ENCODE data around the gene KDM2B. TPM values are rescaled to one million over a fixed set of nuclear protein-coding genes. Genes with fewer than 3 reads are reported as not detected.
A peak's percentile ranks its signal among the peaks of the same experiment; 100 is the strongest.

KDM2B gene
- total RNA-seq, 1 donor from 2014 or later, result 79.2 TPM

DNA sequence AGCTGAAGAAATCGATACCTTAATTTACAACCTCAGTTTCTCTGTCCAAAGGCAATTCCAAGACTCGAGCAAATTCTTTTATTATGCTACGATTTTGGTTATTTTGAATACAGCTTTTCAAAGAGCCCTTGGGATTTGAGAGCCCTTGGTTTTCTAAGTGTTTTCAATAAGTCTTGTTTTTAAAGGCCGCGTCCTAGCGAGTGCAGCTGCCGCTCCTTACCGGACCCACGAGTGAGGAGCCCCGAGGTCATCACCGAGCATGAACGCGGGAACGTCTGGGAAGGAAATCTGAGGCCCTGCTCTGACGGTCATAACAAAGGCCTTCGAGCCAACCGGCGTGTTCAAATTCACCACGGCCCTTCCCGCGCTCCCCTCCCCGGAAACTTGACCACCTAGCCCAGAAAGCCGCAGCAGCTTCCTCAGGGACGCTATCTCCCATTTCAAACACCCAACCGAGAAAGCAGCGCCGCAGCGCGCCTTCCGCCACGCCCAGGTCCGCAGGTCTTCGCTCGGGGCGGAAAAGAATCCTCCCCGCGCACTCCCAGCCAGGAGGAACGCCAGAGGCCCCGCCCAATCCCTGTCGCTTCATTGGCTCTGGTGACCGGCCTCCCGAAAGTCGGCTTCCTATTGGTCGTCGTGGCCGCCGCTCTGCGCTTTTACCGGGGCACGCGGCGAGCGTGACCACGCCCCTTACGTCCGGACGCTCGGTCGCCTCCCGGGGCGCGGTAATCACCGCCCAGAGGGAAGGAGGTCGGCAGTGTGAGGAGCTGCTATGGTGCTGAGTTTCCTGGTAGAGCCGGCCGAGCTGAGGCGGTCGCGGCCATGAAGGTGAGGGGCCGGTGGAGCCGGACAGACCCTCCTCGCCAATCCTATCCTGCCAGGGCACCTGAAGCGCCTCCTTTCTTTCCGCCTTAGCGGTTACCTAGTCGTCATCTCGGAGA is 181.2 kb downstream of the KDM2B start, which contains the start of gene RNF34:
TSS of gene RNF34 (plus strand) at position 728 of the 941 bp plus-strand sequence. CDS start at position 823, 95 bp downstream.
- no peaks in the 10 kb centered on the region for H3K27me3 Mint-ChIP-seq
- H3K9me3 Mint-ChIP-seq (ENCODE audit: low read depth), result no peaks in the 10 kb centered on the region
- peak within 1 kb of the TSS; percentile 98 for H3K27ac Mint-ChIP-seq
- H3K4me1 Mint-ChIP-seq (ENCODE audit: low read depth), result peaks cover 21% of the 10 kb centered on the region
- TF ChIP-seq, protein P1, sequence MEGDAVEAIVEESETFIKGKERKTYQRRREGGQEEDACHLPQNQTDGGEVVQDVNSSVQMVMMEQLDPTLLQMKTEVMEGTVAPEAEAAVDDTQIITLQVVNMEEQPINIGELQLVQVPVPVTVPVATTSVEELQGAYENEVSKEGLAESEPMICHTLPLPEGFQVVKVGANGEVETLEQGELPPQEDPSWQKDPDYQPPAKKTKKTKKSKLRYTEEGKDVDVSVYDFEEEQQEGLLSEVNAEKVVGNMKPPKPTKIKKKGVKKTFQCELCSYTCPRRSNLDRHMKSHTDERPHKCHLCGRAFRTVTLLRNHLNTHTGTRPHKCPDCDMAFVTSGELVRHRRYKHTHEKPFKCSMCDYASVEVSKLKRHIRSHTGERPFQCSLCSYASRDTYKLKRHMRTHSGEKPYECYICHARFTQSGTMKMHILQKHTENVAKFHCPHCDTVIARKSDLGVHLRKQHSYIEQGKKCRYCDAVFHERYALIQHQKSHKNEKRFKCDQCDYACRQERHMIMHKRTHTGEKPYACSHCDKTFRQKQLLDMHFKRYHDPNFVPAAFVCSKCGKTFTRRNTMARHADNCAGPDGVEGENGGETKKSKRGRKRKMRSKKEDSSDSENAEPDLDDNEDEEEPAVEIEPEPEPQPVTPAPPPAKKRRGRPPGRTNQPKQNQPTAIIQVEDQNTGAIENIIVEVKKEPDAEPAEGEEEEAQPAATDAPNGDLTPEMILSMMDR (IDR thresholded peaks at IDR 0.05; ENCODE audit: unreplicated experiment), result no peak
- peaks cover 3% of the 10 kb centered on the region for H3K36me3 Mint-ChIP-seq (ENCODE audit: insufficient read depth)
- peak; percentile 97 for DNase-seq (ENCODE audit: low spot score, unreplicated experiment)
- H3K4me3 Mint-ChIP-seq (ENCODE audit: low read depth), result peak within 1 kb of the TSS; percentile 97

DNA sequence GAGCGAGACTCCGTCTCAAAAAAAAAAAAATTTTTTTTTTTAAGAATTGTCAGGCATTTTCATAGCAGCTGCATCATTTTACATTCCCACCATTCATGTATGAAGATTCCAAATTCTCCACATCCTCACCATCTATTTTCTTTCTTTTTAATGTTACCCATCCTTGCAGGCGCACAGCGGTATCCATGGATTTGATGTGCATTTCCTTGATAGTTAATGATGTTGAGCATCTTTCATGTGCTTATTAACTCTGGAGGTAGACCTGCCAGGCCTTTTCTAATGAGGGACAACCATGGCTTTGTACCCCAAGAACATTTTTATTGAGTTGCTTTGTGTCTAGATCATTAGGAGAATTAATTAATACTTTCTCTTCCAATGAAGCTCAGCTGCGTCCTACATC is 182.5 kb downstream of the KDM2B start:
- no peaks in the 10 kb centered on the region for H3K27me3 Mint-ChIP-seq
- peak overlapping the region; percentile 97 for H3K4me3 Mint-ChIP-seq (ENCODE audit: low read depth)
- TF ChIP-seq, protein P1 (IDR thresholded peaks at IDR 0.05; ENCODE audit: unreplicated experiment), result no peak
- H3K4me1 Mint-ChIP-seq (ENCODE audit: low read depth), result peaks cover 19% of the 10 kb centered on the region
- H3K9me3 Mint-ChIP-seq (ENCODE audit: low read depth), result no peaks in the 10 kb centered on the region
- DNase-seq (ENCODE audit: low spot score, unreplicated experiment), result no peak
- H3K36me3 Mint-ChIP-seq (ENCODE audit: insufficient read depth), result peaks cover 2% of the 10 kb centered on the region
- no peak overlapping the region for H3K27ac Mint-ChIP-seq

DNA sequence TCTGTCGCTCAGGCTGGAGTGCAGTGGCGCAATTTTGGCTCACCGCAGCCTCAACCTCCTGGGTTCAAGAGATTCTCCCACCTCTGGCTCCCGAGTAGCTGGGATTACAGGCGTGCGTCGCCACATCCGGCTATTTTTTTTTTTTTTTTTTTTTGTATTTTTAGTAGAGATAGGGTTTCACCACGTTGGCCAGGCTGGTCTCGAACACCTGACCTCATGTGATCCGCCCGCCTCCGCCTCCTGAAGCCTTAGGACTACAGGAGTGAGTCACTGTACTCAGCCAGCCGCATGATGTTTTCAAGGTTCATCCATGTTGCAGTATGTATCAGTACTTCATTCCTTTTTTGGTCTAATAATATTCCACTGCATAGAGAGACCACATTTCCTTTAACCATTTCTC is 183.3 kb downstream of the KDM2B start:
- H3K9me3 Mint-ChIP-seq (ENCODE audit: low read depth), result no peaks in the 10 kb centered on the region
- DNase-seq (ENCODE audit: low spot score, unreplicated experiment), result no peak
- H3K4me3 Mint-ChIP-seq (ENCODE audit: low read depth), result peak overlapping the region; percentile 14
- H3K4me1 Mint-ChIP-seq (ENCODE audit: low read depth), result peaks cover 16% of the 10 kb centered on the region
- no peaks in the 10 kb centered on the region for H3K27me3 Mint-ChIP-seq
- TF ChIP-seq, protein P1 (IDR thresholded peaks at IDR 0.05; ENCODE audit: unreplicated experiment), result no peak
- H3K36me3 Mint-ChIP-seq (ENCODE audit: insufficient read depth), result peaks cover 2% of the 10 kb centered on the region
- no peak overlapping the region for H3K27ac Mint-ChIP-seq

DNA sequence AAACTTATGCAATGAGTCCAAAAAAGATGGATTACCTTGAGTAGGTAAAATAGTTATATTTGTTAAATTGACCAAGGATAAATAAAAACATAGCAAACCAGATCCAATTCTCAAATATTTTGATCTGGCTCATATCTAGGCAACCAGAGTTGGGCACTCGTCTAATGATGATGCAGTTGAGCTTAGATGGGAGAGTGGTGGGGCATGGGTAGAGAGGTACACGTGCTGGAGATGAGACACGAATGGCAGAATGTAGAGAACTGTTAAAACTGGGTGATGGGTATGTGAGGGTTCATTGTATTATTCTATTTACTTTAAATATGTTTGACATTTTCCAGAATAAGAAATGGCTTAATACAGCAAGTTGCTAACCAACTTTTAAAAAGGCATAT is 188.5 kb downstream of the KDM2B start:
- Mint-ChIP-seq H3K36me3 (ENCODE audit: insufficient read depth) (no peaks in the 10 kb centered on the region), H3K4me1 (ENCODE audit: low read depth) (no peaks in the 10 kb centered on the region), H3K4me3 (ENCODE audit: low read depth) (no peak overlapping the region), H3K27ac (no peak overlapping the region), H3K9me3 (ENCODE audit: low read depth) (no peaks in the 10 kb centered on the region), H3K27me3 (no peaks in the 10 kb centered on the region)
- TF ChIP-seq, protein P1 (IDR thresholded peaks at IDR 0.05; ENCODE audit: unreplicated experiment), result no peak
- no peak for DNase-seq (ENCODE audit: low spot score, unreplicated experiment)

DNA sequence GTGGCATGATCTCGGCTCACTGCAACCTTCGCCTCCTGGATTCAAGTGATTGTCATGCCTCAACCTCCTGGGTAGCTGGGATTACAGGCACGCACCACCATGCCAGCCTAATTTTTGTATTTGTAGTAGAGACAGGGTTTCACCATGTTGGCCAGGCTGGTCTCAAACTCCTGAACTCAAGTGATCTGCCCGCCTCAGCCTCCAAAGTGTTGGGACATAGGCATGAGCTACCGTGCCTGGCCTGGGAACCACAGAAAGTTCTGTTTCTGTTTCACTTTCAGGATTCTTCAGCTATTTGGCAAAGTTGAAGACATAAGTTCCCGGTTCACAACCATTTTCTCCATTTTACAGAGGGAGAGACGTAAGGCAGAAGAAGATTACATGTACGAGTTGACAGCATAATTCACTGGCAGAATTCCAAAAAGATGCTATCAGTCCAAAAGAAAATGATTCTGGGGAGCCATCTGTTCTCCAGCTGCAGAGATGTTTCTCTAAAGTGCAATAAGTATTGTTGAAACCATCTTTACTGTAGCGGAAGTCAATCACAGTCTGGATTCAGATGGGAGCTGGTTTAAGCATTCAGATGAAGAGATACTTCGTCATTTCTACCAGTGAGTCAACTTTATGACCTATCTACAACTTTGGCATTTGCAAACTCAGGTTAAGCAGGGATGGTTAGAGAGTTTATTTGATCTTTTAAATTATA is 189.1 kb downstream of the KDM2B start:
- Mint-ChIP-seq H3K4me1 (ENCODE audit: low read depth) (no peaks in the 10 kb centered on the region), H3K27ac (no peak overlapping the region), H3K36me3 (ENCODE audit: insufficient read depth) (no peaks in the 10 kb centered on the region), H3K27me3 (no peaks in the 10 kb centered on the region), H3K4me3 (ENCODE audit: low read depth) (no peak overlapping the region), H3K9me3 (ENCODE audit: low read depth) (no peaks in the 10 kb centered on the region)
- no peak for DNase-seq (ENCODE audit: low spot score, unreplicated experiment)
- TF ChIP-seq, protein P1 (IDR thresholded peaks at IDR 0.05; ENCODE audit: unreplicated experiment), result no peak

All from progenitor cell of endocrine pancreas (in vitro differentiated cells).